D721Med (cell line): ENCODE data around the gene TMEM215.

Source experiments
- DNase-seq: peaks from one replicate; pipeline ENCODE4 v3.0.0; 2011; ENCODE audit warnings: low spot score; ENCODE audit not compliant: insufficient read length
- FAIRE-seq: peaks from 2 replicates; lab custom pipeline; 2011; peaks lifted over from hg19 to GRCh38; lab: Jason Lieb, UNC
- CTCF ChIP-seq: IDR thresholded peaks from 2 replicates; pipeline ENCODE4 v1.5.1; 2012; ENCODE audit warnings: mild to moderate bottlenecking, control low read depth; ENCODE audit not compliant: insufficient read depth; ENCODE audit errors: missing control alignments

TMEM215 gene, protein sequence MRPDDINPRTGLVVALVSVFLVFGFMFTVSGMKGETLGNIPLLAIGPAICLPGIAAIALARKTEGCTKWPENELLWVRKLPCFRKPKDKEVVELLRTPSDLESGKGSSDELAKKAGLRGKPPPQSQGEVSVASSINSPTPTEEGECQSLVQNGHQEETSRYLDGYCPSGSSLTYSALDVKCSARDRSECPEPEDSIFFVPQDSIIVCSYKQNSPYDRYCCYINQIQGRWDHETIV

DNA sequence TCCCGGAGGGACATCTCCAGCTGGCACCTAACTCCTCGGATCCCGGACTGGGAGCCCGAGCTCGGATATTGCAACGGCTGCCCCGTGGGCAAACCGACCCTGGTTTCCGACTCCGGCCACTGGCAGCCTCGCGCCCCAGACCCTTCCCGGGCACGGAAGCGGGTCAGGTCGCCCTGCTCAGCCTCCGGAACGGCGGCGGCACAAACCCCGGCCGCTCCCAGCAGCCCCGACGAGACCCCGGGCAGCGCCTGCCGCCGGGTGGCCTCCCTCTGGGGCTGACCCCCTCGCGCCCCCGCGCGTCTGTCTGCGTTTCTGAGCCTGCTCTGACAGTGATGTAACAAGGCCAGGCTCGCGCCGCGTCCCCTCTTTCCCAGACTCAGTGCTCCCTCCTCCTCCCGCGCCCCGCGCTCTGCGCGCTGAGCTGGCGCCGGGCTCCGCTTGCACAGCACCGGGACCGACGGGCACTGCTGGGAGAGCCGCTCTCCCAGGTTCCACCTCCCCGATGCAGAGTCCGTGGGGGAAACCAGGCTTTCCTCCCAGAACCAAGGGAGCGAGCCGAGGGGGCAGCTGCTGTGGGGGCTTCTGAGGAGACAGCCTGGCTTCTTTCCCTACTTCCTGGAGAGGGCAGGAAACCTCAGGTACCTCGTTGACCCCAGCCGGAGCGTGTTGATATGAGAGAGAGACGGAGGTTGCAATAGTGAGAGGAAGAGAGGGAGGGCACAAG lies at the start of gene TMEM215:
TMEM215 (plus strand) TSS at position 373 of the 724 bp plus-strand sequence. CDS start 644 bp downstream, outside the sequence.
- FAIRE-seq (no peak), DNase-seq (peak; percentile 33)
- no peak for TF ChIP-seq CTCF

DNA sequence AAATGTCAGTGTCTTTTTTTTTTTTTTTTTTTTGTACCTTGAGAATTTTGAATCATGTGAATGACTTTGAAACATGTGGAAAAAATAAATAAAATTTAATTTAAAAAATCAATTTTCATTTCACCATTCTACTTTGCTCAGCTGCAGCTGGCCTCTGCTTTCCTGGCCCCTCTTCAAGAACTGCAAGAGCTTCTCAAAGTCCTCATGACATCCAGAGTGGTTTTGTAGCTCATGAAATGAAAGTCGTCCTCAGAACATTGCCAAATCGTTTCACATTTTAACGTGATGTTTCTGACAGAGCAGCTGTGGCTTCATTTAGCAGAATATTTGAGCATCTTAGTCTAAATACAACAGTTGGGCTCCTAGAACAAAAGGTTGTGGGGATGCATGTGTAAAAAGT lies 47.9 kb upstream of the TMEM215 start:
- FAIRE-seq = no peak
- DNase-seq = no peak
- no peak for TF ChIP-seq CTCF

DNA sequence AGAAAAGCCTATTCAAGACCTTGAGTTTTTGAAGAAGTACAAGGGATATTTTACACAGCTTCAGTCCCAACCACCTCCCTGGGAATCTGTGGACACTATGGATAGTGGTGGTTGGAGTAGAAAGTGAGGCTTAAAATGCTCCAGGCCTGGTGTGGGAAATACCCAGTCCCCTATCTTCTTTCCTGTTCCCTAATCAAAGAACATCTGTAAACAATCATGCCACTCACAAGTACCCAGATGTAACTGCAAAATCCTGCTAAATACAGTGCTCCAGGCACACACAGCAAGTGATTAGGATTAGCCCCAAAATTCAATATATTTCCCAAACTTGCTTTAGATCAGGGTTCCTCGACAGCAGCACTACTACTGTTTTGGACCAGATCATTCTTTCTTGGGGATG lies 46.0 kb upstream of the TMEM215 start:
- FAIRE-seq (no peak), DNase-seq (no peak)
- TF ChIP-seq CTCF = no peak

GRCh38 chr9:32738501-32739172 lies 44.7 kb upstream of the TMEM215 start:
- TF ChIP-seq CTCF = no peak
- DNase-seq (no peak), FAIRE-seq (no peak)

DNA sequence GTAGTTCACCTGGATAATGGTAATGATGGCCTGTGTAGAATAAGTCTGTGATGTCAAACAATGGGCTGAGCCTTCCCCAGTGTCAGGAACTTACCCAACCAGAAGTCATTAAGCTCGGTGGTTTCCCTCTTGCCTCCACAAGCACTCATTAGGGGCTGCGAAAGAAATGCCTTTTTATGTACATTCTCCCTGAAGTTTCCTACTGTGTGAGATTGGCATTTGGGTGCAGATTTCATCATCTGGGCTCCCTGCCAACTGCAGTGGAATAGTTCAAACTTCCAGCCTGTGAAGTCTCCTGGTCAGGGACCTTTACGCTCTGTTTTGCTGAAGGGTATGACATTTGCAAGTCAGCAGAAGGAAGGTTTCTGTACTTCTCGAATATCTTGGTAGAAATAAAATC lies 41.6 kb upstream of the TMEM215 start:
- no peak for FAIRE-seq
- DNase-seq = no peak
- no peak for TF ChIP-seq CTCF

- TF ChIP-seq CTCF = no peak
- DNase-seq (no peak), FAIRE-seq (no peak)
Measured at GRCh38 chr9:32742296-32742695, 41.0 kb upstream of the TMEM215 start.
